HG03565 (cell line): ENCODE measurements around the gene UTS2R.
"Not testable (repeated sequence)": the region's sequence is repeated elsewhere in the genome, so short reads cannot be mapped to it uniquely, and the experiment has no call there.

Experiments
- ATAC-seq: cut with Tn5 transposase; IDR thresholded peaks from one replicate; pipeline ENCODE4 v1.9.1; 2021; ENCODE audit warnings: mild to moderate bottlenecking, moderate library complexity; ENCODE audit not compliant: unreplicated experiment

Gene UTS2R

DNA sequence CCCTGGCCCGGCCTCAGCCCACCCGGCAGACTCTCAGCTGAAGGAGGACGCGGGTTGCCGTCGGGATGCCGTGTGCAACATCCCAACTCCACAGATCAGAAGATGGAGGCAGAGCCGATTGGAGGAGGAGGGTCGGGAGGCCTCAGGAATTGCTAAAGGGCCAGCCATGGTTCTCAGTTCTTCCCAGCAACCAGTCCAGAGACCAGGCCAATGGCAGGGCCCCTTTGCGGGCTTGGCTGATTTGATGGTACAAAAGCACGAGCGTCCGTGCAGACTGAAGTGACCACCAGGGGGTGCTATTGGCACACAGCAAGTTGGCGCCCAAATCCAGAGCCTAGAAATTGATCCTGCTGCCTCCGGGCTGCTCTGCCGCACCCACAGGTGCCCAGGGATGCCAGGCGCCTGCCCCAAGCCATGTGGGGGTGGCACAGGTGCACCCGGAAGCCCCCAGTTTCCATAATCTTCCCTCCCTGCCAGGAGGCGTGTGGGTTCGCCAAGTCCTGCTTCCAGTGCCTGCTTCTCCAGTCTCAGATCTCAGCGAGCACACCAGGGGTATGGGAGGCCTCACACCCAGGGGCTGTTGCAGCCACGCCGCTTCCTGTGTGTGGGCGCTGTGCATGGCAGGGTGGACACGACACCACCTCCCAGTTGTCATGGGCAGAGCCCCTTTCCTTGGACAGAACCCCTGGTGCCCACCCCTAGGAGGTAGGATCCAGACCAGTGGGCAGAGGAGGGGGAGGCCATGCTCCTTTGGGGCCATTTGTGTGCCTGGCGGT is 19.7 kb upstream of the UTS2R start:
- no peak for ATAC-seq

DNA sequence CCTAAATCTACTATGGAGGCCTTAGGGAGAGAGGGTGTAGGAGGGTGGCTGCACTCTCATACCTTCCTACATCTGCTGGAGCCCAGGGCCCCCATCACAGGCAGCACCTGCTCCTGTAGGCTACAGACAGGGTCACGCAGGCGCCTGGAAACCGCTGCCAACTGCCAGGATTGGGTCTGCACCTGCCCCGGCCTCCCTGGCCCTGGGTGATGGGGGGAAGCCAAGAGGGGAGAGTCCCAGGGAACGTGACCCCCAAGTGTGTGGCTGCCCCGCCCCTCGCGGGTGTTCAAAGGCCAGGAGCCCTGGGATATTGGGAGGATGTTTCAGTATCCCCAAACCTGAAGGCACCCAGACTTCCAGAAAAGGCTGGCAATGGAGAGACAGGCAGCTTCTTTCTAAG is 18.1 kb upstream of the UTS2R start:
- no peak for ATAC-seq

DNA sequence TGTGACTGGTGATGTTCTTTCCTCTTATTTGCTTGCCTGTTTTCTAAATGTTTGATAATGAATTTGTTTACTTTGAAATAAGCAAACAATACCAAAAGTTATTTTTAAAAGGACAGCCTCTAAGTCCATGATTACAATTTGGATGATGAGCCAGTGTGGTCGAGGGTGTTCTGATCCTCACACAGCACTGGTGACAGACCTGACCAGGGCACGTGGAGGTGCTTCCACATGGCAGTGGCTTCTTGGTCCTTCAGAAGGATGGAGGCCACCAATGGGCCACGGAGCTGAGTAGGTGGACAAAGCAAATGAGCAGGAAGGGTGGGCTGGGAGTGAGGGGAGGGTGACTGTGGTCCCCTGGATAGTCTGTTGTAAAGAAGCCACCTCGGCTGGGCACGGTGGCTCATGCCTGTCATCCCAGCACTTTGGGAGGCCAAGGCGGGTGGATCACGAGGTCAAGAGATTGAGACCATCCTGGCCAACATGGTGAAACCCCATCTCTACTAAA is 16.7 kb upstream of the UTS2R start:
- ATAC-seq, result no peak

DNA sequence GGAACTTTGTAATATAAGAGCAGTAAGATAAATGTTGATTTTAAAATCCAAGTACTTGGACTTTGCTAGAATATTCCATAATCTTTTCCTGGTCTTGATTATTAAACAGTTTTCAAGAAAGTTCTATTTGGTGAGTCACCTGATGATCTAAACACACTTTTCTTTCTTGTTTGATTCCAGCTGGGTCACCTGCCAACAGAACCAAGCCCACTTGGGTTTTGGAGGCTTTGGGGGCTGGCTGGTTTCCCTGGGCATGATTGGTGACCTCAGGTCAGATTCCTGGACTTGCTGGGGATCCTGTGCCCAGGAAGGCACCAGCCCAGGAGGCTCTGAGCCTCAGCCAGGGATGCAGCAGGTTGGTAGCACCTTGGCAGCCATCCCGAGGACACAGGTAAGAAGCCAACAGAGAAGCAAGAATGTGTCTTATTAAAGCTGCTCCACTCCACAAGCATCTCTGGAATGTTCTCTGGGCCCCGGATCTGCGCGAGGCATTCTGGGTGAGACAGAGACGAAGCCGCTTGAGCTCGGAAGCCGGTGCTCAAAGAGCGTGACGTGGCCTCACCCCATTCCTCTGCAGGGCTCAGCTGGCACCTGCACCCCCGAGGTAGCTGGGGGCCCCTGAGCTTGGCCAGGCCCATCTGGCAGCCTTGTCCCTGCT is 15.7 kb upstream of the UTS2R start:
- ATAC-seq, result no peak

DNA sequence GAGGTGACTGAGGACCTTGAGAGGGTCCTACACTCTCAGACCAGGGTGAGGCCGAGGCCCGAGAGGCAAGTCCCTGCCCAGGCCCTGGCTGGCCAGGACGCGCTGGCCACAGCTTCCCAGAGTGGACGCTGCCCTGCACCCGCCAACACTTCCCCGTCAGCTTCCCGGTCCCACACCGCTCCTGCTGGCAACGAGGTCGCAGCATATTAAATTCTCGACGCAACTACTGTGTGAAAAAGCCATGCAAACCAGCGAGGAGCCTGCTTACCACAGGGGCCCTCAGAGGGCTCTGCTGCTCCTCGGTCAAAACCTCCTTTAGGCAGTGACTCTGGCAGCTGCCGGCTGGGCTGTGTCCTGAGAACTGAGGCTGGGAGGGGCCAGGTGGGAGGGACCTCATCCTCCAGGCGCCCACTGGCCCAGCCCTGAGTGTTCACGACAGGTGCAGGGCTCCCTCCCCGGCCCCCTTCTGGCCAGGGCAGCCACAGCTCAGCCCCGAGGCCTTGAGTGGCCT is 14.7 kb upstream of the UTS2R start:
- ATAC-seq, result no peak

DNA sequence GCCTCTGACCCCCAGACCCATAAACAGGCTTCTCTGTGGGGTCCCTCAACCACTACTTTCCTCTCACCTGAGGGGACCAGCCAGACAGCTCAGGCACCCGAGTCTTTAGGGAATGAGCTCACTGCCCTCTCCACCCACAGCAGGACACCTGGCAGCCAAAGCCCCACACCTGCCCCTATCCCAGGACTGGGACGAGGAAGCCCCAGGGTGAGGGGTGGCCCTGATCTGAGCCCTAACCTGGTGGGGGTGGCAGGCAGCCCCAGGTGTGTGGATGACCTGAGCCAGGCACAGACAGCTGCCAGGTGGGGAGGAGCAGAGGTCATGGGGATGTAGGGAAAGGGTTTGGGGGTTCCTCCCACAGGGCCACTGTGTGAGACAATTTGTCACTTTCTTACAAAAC is 14.2 kb upstream of the UTS2R start:
- no peak for ATAC-seq

DNA sequence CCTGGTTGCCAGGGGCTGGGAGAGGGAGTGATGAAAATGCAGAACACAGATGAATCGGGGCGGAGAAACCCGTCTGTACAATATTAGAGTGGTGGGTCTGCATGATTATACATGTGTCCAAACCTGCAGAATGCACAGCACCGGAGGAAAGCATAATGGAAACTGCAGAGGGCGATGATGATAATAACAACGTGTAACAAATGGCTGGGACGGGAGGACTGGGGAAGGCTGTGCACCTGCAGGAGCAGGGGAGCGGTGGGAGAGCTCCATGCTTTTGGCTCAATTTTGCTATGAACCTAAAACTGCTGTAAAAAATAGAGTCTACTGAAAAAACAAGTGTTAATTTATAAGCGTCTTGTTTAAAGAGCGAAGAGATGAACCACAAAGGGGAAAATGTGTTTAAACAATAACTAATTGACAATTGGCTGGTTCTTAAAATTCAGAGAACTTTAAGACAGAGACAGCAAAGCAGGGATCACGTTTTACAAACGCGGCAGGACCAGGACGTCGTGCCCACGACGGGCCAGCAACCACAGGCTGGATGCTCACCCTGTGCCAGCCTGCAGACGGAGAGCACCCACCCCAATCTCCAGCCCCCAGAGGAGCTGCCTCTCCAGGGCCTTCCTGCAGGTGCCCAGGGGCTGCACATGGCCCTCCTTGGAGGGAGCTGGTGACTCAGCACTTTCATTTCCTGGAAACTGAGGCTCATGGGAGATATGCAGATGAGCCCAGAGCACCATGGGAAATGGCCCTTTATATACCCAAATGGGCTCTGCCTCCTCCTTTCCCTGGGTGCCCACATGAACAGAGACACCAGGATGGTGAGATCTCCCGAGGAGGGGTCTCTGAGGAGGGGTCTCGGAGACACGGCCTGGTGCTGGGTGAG is 12.9 kb upstream of the UTS2R start, which contains the start of gene TEX19:
Gene TEX19, plus strand, starts transcription at position 783 of the 886 bp plus-strand sequence. CDS start 2,904 bp downstream, outside the sequence.
- no peak for ATAC-seq

DNA sequence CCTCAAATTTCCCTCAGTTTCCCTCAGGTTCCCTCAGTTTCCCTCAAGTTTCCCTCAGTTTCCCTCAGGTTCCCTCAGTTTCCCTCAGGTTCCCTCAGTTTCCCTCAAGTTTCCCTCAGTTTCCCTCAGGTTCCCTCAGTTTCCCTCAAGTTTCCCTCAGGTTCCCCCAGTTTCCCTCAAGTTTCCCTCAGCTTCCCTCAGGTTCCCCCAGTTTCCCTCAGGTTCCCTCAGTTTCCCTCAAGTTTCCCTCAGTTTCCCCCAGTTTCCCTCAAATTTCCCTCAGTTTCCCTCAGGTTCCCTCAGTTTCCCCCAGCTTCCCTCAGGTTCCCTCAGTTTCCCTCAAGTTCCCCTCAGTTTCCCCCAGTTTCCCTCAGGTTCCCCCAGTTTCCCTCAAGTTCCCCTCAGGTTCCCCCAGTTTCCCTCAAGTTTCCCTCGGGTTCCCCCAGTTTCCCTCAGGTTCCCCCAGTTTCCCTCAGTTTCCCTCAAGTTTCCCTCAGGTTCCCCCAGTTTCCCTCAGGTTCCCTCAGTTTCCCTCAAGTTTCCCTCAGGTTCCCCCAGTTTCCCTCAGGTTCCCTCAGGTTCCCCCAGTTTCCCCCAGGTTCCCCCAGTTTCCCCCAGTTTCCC is 12.0 kb upstream of the UTS2R start:
- not testable (repeated sequence) for ATAC-seq

DNA sequence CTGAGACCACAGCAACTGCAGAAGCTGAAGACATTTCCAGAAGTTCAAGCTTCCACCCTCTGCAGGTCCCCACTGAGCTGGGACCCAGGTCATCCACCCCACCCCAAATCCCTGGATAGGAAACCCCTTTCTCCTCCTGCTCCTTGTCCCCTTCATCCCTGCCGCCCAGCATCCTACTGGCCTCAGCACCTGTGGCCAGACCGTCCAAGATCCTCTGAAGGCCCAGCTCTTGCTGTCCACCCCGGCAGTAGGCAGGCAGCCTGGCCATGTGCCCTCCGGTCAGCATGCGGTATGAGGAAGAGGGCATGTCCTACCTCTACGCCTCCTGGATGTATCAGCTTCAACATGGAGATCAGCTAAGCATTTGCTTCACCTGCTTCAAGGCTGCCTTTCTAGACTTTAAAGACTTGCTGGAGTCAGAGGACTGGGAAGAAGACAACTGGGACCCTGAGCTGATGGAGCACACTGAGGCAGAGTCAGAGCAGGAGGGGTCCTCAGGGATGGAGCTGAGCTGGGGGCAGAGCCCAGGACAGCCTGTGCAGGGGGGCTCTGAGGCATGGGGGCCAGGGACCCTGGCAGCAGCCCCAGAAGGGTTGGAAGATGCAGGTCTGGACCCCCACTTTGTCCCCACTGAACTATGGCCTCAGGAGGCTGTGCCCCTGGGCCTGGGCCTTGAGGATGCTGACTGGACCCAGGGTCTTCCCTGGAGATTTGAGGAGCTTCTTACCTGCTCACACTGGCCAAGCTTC is 9.5 kb upstream of the UTS2R start:
- ATAC-seq, result no peak

DNA sequence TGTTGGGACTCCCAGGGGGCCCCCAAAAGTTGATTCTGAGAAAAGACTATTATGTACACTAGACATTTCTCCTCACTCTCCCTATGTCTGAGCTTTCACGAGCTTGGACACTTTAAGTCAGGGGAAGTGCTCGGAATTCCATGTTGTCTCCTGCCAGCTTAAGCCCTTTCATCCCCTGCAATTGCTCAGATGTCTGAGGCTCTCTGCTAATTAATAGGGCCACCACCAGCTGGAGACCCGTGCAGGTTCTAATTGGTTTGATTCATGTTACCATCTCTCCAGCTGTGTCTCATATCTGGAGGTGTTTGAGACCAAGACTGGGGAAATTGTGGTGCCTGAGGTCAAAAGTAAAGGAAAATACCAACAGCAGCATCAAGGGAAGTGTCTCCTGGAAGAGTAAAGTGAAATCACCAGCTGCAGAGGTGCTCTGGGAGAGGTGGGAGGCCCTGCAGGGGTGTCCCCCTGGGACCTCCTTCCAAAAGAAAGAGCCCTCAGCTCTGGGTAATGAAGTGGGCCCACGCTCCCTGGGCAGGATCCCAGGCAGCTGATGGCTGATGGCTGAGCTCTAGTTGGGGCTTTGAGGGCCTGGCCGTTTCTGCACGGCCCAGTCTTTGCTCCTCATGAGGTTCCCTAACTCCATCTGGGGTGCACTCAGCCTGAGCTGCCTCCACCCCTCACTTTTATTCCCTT is 5.8 kb upstream of the UTS2R start:
- no peak for ATAC-seq

DNA sequence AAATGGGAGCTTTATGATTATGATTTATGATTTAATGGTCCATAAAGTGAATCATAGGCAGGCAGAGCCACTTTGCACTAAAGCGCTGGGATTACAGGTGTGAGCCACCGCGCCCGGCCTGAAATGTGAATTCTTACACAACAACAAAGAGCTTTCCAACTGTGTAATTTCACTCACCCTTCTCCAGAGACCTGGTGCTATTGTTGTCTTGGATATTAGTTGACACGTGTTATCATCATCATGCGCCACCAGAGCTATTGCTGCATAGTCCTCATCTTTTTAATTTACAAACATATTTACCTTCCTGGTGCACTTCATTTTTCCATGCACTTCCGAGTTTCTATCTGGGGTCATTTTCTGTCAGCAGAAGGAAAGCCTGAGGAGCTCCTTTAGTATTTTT is 4.8 kb upstream of the UTS2R start:
- no peak for ATAC-seq

DNA sequence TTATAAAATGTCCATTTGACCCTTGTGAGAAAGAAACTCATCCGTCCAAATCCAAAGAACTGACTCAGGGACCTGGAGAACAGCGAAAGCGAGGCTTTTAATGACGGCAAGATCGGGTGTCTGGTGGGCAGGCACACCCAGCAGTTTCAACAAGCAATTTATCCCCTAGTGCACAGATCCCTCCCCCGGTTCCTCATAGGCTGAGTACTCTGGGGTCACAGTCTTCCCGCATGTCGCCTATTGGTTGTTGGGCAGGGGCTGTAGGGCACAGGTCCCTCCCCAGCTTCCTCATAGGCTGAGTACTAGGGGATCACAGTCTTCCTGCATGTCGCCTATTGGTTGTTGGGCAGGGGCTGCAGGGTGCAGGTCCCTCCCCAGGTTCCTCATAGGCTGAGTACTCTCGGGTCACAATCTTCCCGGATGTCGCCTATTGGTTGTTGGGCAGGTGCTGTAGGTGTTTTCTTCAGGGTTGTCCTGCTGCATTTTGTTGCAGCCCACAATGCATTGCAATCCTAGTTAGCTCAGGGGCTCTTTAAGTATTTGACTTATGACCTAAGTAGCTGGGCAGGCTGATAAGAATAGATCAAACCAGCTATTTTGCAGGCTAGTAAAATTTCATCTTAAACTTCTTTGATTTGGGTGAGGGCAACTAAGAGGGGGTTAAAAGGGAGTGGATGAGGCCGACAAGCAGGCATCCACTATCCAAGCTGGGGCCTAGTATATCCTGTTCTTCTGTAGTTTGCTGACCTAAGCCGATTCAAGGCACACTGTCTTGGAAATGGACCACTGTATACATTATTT is 3.6 kb upstream of the UTS2R start:
- no peak for ATAC-seq

DNA sequence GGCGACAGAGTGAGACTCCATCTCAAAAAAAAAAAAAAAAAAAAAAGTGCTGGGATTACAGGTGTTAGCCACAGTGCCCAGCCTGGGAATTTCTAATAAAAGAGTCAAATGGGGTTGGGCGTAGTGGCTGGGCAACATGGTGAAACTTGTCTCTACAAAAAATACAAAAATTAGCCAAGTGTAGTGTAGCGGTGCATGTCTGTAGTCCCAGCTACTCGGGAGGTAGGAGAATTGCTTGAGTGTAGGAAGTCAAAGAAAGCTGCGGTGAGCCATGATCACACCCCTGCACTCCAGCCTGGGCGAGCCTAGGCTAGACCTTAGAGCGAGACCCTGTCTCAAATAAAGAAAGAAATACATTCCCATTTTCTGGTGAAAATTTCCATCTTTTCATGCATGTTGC is 2.4 kb upstream of the UTS2R start:
- no peak for ATAC-seq

DNA sequence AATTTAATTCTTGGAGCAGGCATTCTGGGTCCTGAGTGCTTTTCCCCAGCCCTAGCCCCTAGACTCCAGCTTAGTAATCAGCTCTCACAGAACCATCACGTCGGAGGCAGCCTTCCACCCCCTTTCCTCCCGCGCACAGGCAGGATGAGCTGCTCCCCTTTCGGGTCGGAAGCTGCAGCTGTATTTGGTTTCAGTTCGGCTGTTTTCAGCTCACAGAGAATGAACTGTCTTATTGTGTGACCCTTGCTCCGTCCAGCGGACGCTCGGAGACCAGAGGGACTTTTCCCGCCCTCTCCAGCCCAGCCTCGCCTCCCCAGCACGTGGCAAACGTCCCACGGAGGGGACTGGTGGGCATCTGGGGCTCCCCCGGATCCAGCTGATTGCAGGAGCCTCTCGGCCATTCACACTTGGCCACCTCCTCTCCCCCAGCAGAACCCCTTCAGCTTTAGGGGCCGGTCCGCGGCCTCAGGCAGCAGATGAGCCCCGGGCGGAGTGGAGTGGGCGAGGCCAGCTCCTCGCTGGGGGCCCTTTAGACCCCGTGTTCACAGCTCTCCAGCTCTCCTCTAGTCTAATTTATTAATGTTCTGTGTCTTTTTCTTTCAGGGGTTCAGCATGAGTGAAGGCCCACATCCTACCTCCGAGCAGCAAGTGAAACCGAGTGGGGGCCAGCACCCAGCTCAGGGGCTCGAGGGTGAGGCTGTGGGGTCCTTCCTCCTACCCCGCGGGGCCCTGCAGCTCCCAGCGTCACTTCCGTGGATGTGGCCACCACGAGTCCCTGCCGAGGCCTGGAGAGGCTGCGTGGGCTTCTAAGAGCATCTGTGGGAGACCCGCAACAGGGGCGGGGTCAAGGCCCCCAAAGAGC is 863 bp upstream of the UTS2R start:
- ATAC-seq, result no peak

DNA sequence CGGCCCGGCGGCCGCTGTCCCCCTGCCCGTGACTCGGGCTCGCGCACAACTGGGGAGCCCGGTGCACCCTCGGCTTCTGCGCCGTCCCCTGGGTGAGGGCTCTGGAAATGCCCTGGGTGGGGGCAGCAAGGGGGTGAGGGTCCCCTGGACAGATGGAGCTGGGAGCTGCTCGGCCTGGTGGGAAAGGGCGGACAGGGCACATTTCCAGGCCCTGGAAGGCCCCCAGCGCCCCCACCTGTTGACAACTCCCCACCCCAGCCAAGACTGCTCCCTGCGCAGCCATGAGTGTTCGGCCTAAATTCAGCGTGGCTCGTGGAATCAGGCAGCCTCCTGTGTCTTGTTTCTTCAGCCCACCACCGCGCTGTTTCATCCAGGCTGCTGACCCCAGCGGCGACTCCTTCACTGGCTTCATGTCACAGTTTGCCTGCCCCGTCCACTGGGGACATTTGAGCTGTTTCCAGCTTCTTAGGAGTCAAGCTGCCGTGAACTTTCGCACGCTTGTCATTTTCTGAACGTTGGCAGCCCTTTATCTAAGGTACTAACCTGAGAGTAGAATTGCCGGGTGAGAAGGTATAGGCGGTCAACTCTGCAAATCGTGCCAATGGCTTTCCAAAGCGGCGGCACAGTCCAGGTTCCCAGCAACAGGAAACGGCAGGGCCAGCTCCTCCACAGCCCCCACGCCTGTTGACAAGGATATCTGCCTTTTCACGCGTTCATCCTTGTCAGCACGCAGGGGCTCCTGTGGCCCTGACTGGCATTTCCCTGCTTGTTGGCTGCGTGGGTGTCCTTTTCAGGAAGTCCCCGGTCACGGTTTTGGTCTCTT is 895 bp downstream of the UTS2R start:
- no peak for ATAC-seq

DNA sequence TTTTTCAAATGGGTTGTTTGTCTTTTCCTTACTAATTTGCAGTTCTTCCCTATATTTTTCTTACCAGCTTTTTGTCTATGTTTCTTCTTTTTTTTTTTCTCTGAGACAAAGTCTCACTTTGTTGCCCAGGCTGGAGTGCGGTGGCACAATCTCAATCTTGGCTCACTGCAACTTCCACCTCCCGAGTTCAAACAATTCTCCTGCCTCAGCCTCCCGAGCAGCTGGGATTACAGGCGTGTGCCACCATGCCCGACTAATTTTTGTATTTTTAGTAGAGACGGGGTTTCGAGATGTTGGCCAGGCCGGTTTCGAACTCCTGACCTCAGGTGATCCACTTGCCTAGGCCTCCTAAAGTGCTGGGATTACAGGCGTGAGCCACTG is 1.5 kb downstream of the UTS2R start:
- not testable (repeated sequence) for ATAC-seq
